GM21526 (cell line): Measurements from ENCODE around the gene MAML2.
"Not testable (repeated sequence)": the region's sequence is repeated elsewhere in the genome, so short reads cannot be mapped to it uniquely, and the experiment has no call there.

Source experiments
- ATAC-seq: cut with Tn5 transposase; IDR thresholded peaks from one replicate; pipeline ENCODE4 v1.9.1; 2021; ENCODE audit warnings: moderate library complexity; ENCODE audit not compliant: unreplicated experiment, low FRiP score

The MAML2 gene

GRCh38 chr11:96194581-96195374 lies 148.2 kb downstream of the MAML2 start:
- ATAC-seq, result no peak

DNA sequence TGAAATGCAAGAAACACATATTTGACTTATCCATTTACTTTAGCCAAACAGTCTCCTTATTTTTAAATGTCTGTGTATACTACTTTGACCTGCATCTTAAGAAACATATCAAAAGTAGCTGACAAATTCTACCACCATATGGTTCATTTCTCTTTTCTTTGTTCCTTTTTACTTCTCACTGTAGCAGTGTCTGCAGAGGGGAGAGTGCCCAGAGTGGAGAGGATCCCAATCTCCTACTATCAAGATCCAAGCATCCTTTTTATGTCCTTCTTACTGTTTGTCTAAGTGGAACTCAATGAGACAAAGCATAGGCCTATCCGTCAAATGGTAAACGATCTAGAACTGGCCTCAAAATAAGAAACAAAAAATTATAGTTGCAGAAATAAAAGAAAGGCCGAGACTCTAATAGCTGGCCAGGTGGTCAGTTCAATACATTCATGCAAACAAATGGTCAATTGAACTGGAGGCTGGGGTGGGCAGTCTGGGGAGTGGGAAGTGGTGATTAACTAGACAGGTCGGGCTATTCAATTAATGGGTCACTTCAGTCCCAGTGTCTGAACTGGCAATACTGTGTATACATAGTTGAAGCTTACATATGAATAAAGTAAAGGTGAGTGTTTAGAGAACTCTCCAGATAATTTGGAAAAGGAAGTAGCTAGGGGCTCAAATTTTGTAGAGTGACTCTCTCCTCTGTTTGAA lies 149.1 kb downstream of the MAML2 start:
- no peak for ATAC-seq

GRCh38 chr11:96191752-96192151 lies 151.2 kb downstream of the MAML2 start:
- no peak for ATAC-seq

DNA sequence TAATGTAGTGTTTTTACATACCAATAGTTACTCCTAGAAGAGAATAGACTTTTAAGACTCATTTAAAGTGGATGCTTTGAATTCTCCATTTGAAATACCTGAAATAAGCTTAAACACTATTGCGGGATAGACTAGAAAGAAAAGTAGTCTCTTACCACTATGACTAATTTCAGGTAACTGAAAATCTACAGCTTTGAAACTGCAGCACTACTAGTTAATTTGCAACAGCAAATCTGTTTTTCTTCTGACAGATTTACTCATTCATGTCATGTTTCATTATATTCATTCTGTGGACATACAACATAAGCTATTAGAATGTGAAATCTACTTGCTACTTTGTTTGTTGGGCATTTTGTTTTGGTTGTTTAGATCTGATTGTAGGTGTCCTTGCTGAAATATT lies 153.6 kb downstream of the MAML2 start:
- no peak for ATAC-seq

- peak; percentile 36 for ATAC-seq
Observed at GRCh38 chr11:96188243-96189006, 154.6 kb downstream of the MAML2 start.

DNA sequence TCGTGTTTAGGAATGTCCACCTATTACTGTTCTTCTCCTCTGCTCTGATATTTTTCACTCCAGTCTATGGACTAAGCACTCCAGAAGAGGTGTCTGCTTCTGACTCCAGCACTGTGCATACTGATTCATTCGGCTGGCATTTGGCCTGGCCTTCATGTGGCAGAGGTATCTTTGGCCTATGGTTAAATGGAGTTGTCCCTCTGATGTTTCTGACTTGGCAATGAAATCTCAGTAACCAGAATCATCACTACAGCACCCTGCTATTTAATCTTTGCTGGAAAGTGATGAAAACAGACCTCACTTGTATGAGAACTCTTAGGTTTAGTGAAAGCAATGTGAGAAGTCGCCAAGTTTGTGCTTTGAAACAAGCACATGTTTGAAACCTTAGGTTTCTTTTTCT lies 155.2 kb downstream of the MAML2 start:
- no peak for ATAC-seq

GRCh38 chr11:96186806-96187205 lies 156.2 kb downstream of the MAML2 start:
- ATAC-seq, result no peak

GRCh38 chr11:96185220-96185768 lies 157.7 kb downstream of the MAML2 start:
- ATAC-seq, result peak; percentile 75

DNA sequence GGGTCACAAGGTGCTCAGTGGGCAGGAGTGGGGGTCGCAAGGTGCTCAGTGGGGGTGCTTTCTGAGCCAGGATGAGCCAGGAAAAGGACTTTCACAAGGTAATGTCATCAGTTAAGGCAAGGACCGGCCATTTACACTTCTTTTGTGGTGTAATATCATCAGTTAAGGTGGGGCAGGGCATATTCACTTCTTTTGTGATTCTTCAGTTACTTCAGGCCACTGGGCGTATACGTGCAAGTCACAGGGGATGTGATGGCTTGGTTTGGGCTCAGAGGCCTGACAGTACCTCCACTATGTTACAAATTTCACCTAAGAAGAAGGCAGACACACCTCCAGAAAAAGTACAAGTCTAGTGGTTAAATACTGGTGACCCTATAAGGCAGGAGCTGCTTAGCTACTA lies 162.1 kb downstream of the MAML2 start:
- not testable (repeated sequence) for ATAC-seq

GRCh38 chr11:96180341-96180740 lies 162.7 kb downstream of the MAML2 start:
- no peak for ATAC-seq

- no peak for ATAC-seq
Observed at GRCh38 chr11:96179905-96180304, 163.1 kb downstream of the MAML2 start.

DNA sequence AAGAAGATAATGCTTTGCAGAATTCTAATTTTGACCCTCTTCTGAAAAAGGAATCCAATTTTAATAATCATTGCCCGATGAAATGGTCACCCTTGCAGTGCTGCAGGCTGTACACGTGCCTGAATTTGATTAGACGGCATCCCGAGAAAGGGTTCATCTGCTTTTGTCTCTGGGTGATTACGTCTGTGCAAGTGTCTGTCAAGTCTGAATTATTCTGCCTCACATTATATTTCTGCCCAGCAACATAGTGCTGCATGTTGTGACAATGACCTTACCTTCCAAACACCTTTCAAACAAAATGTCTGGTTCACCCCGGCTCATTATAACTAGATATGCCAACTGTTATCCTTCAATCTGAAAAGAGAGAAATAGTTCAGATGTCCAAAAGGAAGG lies 164.1 kb downstream of the MAML2 start:
- ATAC-seq, result no peak

- ATAC-seq, result no peak
Observed at GRCh38 chr11:96178049-96178886, 164.7 kb downstream of the MAML2 start.

DNA sequence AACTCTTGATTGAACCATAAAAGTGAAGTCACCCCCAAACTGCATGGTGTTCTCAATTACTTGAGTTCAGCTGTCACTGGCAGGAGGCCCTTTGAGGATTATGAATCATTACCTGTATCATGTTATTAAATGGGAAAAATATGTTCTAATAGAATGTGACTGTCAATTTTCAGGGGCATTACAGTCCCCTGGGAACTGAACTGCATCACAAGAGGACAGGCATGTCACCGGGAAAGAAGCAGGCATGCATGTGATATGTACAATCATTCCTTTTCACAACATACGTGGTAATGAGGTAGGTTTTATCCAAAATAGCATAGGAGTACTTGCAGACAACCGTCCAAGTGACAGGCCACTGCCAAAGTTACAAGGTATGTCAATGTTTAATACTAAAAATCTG lies 165.8 kb downstream of the MAML2 start:
- no peak for ATAC-seq

GRCh38 chr11:96173906-96174305 lies 169.1 kb downstream of the MAML2 start:
- ATAC-seq, result no peak

DNA sequence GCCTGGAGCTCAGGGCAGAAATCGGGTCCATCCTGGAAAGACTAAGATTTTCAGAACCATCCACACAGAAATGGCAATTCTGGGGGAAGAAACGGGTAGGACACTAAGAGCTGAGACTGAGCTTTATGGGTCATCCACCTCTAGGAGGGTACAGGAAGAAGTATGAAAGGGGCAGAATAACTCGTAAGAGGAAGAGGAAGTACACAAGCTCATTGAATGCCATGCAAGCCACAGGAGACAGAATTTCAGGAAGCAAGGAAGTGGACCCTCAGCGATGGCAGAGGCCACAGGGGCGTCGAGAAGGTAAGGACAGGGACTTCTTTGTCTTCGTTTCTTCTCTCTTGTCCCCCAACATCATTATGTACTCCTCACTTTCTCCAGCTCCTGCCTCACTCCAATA lies 169.6 kb downstream of the MAML2 start:
- no peak for ATAC-seq

- ATAC-seq, result no peak
Observed at GRCh38 chr11:96172604-96173003, 170.4 kb downstream of the MAML2 start.

GRCh38 chr11:96169250-96169649 lies 173.7 kb downstream of the MAML2 start:
- ATAC-seq, result no peak

DNA sequence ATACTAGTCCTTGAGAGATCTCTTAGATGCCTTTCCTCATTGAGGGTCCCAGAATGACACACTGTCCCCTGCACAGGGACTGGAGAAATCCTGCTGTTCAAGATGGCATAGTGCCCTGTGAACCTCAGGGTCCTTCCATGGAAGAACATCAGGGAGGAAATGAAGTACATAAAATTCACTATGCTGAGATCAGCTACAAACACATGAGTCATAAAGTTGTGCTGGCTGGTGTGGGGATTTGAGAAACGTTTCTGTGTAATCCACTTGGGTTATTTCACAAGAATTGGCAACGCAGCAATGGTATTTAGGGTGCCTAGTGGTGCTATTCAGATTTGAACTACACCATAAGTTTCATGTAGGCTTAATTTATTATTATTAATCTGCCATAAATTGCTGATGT lies 174.4 kb downstream of the MAML2 start:
- no peak for ATAC-seq

DNA sequence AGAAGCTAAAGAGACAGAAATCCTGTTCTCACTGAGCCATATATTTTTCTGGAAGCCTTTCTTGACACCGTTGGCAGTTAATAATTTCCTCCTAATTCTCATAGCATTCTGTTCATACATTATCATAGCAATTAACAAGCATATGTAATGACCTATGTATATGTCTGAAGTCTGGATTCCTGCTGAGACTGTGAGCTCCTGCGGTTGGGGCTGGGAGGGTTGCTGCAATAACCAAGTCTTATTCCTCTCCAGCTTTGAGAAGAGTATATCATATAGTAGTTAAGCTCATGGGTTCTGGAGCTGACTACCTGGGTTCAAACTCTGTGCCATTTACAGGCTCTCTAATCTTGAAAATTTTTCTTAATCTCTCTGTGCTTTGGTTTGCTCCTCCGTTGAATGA lies 175.2 kb downstream of the MAML2 start:
- ATAC-seq, result no peak
